NCI-H526 treated with DMSO at 0.1 percent for 48 hours (cell line): Measurements from ENCODE around the gene LMBRD1.
"Not testable (repeated sequence)": the region's sequence is repeated elsewhere in the genome, so short reads cannot be mapped to it uniquely, and the experiment has no call there.

Experiments used
- DNase-seq: peaks from one replicate; lab custom pipeline; 2025; lab: John Stamatoyannopoulos, UW

The LMBRD1 gene

DNA sequence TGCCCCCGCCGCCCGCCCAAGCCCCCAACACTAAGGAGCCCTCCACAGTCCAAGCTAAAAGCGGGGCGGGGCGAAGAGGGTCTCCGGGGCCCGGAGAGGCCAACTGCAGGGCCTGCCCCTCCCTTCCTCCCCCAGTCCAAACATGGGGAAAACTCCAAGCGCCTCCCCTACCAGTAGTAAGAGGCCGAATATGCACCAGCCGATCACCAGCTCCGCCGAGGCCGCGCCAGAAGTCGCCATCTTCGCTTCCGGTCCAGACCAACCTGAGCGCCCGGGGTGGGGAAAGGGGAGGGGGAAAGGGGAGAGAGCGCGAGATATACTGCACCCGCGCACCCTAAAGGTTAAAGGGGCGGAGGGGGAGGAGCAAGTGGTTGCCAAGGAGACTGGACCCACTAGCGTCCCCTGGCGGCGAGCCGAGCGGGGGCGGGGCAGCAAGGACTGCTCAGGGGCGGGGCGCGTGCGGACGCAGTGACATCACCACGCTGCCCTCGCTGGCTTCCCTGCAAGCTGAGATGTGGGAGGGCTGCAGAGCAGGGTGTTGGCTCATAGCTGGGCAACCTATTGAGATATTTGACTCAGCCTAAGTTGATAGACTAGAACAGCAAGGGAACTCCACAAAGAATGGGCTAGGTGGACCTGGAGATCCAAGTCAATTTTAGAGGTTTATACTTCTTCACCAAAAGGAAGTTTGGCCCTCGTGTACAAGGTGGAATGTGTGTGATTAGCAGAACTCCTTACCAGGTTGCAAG is at the start of gene LMBRD1:
Gene LMBRD1 (minus strand): TSS at position 369 of the 749 bp plus-strand sequence. CDS start 129 bp downstream, at position 240.
- peak; percentile 83 for DNase-seq

DNA sequence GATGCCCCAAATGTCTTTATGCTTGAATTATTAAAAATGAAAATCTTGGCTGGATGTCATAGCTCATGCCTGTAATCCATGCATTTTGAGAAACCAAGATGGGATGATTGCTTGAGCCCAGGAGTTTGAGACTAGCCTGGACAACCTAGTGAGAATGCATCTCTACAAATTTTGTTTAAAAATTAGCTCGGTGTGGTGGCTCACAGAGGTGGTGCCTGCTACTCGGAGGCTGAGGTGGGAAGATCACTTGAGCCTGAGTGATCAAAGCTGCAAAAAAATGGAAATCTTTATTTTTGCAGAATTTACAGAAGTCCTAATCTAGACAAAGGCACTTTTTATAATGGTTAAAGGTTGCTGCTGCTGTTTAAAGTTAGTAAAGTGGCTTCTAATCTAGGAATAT is 49.5 kb upstream of the LMBRD1 start:
- DNase-seq, result no peak

DNA sequence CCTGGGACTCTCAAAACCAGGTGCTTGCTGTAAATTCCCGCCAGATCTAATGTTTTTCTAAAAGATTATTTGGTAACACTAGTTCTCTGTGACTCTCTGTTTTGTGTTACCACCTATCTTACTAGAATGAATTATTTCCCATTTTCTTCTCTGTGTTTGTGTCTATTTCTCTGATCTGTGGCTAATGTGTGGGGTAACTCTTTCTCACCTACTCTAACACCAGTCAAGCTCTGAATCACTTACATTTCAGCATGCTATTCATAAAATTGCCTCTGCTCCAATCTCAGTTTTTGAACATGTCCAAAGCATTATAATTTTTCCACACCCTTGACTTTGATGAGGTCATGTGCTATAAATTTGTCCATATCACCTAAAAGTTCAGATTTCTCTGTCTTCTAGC is 46.4 kb upstream of the LMBRD1 start:
- no peak for DNase-seq

DNA sequence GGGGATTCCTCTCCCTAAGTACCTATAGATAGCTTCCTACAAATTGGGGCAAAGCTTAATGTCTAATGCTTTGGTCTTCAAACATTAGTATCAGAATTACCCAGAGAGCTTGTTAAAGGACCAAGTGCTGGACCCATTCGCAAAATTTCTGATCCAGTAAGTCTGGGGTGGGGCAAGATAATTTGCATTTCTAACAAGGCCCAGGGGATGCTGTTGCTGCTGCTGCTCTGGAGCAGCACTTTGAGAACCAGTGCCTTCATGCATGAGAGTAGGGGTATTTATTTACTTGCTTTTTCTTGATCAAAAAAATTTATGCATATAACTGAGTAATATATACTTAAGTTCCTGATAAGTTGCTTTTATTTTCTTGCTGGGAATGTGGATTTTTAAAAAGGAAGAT is 45.1 kb upstream of the LMBRD1 start:
- no peak for DNase-seq

DNA sequence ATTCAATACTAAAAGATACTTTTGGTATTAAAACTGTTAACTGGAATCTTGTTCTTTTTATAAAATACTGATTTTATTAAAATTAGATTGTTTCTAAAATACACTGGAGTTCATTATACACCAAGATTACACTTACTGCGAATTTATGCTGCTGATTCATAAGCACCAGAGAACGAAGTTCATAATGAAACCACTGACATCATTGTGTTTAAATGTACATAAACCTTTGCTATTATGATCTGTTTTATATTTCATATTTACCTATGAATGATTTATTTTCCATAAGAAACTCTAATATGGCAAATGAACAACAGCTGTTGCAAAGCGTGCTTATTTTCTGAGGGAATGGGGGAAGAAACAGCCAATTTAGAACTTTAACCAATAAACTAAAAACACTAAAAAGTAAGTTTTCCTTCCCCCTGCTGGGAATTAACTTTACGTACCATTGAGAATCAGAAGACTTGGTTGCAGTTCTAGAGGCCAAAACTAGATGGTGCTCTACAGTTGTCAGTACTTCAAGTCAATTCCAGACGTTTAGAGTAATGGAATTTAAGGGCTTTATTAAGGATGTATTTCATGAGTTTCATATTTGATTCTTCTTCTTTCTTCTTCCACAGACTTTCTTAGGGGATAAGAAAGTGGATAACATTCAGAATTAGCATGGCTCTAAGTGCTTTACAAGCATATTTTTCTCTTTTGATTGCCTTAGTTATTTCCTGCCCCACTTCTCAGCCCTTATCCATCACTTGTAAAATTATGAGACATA is 38.8 kb upstream of the LMBRD1 start:
- DNase-seq, result peak; percentile 44

DNA sequence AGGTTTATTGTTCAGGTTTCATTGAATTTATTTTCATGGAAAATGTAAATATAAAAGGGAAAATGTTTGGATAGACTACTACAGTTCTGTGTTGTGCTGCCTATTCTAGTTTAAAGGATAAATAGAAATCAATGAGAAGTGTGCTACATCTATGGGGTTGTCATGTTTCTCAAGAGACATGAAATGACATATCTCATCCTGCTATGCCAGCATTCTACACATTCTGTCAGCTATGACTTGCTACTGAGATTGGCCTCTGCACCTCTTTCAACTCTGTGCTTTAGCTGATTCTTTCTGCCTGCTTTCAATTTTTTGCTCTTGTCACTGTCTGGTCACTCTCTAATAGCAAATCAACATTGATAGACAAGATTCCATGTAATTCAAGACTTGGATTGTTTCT is 35.7 kb upstream of the LMBRD1 start:
- no peak for DNase-seq

DNA sequence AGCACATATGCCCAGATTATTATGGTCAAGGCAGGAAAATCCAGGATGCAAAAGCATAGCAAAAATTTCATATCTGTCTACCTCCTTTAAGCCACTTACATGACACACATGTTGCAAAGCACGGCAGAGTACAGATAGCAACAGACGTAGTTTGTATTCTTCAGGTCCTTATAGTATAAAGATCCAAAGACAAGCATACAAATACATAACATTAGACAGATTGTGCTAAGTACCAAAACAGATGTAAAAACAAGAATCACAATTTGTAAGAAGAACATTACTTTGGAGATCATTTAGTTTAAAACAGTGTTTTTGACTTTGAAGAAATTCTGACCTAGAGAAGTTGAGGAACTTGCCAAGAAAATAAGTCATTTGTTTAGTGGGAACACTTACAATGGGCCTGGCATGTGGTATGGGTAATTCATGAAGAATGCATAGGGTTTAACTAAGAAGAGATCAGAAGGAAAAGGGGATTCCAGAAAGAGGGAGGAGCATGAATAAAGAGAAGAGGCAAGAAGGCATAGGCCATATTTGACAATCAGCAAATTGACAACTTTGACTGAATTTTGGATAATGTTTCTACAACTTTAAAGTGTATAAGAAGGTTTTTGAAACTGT is 30.6 kb upstream of the LMBRD1 start:
- no peak for DNase-seq

DNA sequence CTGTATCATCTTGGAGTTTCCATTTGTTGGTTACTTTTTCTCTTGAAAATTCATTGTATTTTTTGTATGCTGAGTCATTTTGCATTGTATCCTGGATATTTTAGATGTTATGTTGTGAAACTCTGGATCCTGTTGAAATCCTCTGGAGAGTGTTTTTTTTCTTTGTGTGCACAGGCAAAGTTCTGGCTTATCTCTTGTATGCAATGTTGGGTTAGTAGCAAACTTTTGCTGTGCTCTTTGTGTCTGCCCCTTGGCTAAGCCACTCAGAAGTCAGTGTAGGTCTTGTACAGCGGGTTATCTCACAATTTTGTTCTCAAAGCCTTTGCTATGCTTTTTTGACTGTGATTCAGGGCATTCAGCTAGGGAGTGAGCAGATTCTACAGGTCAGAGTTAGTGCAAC is 29.1 kb upstream of the LMBRD1 start:
- DNase-seq, result no peak

DNA sequence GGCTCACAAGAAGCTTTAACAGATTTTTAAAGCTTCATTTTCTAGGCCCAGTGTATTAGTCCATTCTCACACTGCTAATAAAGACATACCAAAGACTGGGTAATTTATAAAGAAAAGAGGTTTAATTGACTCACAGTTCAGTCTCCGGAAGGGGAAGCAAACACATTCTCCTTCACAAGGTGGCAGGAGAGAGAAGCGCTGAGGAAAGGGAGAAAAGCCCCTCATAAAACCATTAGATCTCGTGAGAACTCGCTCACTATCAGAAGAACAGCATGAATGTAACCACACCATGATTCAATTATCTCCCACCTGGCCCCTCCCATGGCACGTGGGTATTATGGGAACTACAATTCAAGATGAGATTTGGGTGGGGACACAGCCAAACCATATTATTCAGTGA is 27.5 kb upstream of the LMBRD1 start:
- not testable (repeated sequence) for DNase-seq

DNA sequence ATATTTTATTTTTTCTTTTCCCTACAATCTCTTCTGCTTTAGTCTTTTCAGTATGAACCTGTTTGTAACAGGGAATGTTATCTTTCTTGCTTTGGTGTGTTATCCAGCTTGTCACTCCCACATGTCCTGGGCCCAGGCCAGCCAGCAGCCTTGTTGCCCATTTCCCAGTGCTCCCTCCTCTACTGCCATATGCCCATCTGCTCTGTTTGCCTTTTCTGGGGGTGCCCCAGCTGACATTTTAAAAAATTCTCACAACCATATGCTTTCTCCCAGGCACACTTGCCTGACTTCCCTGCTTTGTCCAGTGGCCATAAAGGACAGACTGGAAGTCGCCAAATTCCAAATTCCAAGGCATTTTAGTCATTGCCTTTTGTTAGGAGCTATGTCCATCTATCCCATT is 23.6 kb upstream of the LMBRD1 start:
- no peak for DNase-seq

DNA sequence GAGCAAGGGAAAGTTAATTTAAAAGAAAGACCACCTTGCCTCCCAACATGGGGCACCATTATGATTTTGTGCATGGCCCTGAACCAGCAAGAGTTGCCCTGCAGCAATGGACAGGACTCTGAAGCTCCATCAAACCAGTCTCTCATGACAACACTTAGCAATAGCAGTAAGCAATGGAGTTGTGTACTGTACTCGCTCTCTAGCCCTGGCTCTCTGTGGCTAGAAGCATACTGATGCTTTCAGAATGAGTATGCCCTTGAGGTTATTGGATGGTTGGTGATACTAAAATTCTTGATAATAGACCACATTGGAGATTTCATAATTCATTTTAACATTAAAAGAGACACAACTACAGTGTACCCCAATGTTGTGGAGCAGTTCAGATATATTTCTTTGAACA is 23.2 kb upstream of the LMBRD1 start:
- no peak for DNase-seq

DNA sequence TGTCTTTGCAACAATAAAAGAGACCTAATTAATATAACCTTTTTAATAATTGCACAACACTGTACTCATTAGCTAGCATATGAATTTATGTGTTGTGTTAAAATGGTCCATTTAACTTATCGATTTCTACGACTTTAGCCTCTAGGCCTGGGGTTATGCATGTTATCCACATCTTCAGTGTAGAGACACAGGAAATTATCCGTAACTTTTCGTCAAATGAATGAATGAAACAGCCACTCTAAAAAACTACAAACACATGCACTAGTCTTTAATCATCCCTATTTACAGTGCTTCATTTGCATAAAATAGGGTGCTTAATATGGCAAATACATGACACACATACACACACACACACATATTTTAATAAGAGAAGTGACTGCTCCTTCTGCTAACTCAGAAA is 22.3 kb upstream of the LMBRD1 start:
- DNase-seq, result no peak

DNA sequence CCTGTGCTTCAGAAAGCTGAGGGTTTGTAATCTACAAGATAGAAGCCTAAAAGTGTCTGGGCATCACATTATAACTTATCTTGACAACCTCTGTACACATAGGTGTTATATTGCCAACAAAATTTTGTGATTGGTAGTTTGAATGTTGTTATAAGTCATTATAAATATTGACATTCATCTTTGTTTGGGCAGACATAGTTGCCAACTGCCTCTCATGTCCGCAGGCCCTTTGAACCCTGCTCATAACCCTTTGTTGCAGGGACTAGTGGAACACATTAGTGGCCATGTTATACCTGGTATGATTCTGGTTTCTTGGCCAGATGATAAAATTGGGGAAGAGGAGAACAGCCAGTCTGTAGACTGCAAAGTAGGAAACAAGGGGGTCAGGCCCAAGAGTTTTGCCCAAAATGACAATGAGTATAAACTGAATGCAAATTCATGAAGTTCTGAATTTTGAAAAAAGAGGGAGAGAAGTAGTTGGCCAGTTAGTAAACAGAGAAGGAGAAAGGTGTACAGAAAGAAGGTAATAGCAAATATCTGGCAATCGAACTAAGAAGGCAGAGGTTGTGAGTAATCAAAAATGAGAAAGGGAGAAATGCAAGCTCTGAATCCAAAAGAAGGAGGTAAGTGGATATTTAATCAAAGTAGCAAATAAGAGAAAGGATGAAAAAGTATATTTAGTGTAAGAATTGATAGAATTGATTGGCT is 21.6 kb upstream of the LMBRD1 start:
- DNase-seq, result no peak

DNA sequence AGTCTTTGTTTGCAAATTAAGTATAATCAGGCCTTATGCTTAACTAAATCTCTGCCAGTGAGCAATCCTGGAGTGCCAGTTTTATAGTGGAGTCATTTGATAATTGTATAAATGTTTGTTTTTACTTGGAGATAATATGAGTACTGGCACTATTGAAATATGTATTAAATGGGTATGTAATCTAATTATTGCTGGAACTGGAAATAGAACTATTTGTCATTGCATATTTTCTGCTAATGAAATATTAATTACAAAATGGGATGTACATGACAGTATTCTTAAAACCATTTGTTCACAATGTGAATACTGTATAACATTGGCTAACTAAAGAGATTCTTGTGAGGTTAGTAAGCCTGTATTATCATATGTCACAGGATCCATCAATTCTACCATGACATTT is 20.5 kb upstream of the LMBRD1 start:
- DNase-seq, result no peak

DNA sequence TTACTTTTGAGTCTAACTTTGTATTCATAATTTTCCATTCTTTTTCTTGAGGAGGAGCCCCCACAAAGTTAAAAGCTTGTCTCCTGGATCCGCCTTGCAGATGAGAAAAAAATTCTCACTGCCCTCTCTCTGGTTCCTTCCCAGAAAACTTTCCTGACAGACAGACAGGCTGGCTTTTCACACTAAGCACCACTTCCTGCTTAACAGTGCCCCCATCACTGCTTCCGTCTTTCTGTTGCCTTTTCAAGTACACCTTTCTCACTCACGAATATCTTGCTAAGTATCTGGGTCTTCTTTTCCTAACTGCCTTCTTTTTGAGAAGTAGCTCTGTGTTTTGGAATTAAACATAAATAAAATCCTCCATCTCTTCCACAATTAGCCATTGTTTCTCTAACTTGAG is 19.8 kb upstream of the LMBRD1 start:
- DNase-seq, result no peak

DNA sequence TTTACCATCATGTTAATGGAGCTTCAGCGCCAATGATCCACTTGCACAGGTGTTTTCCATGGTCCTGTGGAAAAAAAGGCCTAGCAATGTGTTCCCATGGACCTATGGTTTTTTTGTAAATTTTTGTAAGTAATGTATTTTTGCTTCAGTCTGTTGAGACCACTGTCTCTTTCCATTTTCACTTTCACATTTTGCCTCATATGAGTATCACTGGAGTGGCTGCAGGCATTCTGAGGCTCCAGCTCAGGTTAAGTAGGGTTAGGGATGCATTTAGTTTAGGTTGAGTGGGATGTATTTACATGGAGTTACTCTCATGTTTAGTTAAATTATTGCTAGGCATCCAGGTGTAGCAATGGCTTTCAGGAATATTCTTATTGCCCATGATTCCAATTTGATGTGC is 19.2 kb upstream of the LMBRD1 start:
- no peak for DNase-seq

DNA sequence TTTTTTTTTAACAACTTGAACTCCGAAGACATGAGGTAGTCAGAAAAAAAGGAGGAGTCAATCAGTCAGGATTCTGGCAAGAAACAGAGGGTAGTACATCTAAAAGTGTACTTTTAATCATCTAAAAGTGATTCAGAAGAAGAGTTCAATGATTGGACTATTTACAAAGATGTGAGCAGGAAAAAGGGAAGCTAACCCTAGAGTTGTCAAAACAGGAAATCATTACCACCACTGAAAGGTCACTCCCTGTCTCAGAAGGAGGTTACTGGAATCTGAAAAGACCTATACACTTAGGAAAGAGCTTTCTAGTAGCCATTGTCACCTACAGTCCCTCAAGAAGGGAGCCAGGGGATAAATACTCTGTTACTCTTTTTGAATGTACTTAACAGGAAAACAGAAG is 16.7 kb upstream of the LMBRD1 start:
- no peak for DNase-seq

DNA sequence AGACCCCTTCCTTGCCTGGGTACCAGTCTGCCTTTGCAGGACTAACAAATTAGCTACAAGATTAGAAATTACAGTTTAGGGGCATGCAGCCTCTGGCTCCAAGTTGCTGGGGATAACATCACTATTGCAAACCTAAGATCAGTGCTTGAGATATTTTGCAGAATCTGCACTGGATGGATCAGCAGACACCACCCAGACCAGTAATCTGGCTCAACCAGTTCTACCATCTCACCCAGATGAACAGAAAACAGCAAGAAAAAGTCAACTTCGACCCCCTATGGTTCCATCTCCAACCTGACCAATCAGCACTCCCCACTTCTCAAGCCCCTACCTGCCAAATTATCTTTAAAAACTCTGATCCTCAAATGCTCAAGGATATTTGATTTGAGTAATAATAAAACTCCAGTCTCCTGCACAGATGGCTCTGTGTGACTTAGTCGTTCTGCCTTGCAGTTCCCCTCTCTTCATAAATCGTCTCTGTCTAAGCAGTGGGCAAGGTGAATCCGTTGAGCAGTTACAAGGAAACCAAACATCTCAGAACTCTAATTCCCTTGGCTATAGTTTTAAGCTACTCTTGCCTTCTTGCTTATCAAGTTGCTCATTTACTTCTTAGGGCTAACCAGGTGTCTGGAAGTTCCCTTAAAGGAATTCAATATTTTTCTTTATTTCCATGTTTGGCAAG is 16.1 kb upstream of the LMBRD1 start:
- no peak for DNase-seq

DNA sequence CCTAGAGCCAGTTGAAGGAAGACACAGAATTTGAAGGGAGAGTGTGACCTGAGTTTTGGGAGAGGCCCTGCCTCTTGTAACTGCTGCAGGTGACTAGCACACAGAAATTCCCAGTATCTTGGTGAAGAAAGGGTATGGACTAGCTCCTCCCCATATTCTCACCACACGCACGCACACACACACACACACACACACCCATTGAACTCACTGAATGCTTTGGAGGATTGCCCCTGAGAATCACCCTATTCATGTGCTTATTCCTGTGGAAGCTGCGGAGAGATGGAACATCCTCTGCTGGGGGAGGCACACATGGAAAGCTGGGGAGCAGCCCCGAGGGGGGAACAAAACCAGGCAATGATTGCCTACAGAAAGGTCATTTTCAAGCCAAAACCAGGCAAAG is 6.2 kb upstream of the LMBRD1 start:
- no peak for DNase-seq

DNA sequence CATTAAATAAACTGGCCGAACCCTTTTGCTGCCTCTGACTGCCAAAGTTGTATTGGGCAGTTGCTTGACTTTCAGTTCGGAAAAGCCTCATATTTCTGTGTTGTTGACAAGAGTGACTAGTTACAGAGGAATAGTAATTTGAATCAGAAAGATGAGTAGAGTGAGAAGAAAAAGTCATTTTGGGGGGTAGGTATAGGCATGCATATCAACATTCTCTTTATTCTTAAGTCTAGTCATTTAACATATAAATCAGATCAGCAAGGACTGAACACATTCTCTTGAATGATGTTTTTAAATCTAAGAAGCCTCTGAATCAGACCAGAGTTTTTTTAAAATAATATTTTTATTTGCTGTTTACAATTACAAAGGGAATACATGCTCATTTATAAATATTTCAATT is 4.9 kb upstream of the LMBRD1 start:
- DNase-seq, result no peak

DNA sequence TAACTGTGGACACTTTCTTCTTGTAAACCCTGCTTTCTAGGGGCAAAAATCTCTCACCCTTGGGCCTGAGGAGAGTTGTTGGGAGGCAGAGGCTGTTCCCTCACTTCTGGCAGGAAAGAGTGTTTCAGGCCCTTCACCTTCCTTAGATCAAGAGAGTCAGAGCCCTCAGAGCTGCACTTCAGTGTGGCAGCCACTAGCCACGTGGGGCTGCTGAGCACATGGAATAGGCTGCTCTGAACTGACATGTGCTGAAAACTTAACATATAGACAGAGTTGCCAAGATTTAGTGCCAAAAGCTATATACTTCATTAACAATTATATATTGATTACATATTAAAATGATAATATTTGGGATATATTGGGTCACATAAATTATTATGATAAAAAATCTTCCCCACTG is 4.4 kb upstream of the LMBRD1 start:
- DNase-seq, result no peak

DNA sequence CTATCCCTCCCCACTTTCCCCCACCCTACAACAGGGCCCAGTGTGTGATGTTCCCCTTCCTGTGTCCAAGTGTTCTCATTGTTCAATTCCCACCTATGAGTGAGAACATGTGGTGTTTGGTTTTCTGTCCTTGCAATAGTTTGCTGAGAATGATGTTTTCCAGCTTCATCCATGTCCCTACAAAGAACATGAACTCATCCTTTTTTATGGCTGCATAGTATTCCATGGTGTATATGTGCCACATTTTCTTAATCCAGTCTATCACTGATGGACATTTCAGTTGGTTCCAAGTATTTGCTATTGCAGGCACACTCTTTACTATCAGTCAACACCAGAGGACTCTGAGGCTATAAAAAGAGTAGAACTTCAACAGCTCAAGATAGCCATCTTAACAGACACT is 2.0 kb upstream of the LMBRD1 start:
- not testable (repeated sequence) for DNase-seq
